Liver (tissue), 9 donors: ENCODE results near the gene ANKFY1. TPM values are rescaled to one million over a fixed set of nuclear protein-coding genes. Genes with fewer than 3 reads are reported as not detected.

ENCODE experiments used
- DNase-seq: peaks from one replicate; pipeline ENCODE4 v3.0.0-alpha.2; 2017; ENCODE audit warnings: low spot score
- H3K27ac ChIP-seq, 2 donors: one replicate each; pipeline ENCODE4 v1.7.0; 2013; ENCODE audit warnings: inconsistent platforms in 2 of 2, low read length in 2 of 2, control low read depth in 1 of 2, low read depth in 1 of 2, mild to moderate bottlenecking in 1 of 2
- H3K27me3 ChIP-seq, 4 donors: one replicate each; pipeline versions ENCODE4 v1.6.1 to v1.7.0; 2013; ENCODE audit warnings: low read length in 3 of 4, inconsistent platforms in 1 of 4, mild to moderate bottlenecking in 1 of 4, moderate library complexity in 1 of 4; ENCODE audit not compliant: control insufficient read depth in 4 of 4, insufficient read depth in 4 of 4
- H3K36me3 ChIP-seq, 4 donors: one replicate each; pipeline versions ENCODE4 v1.6.1 to v1.7.0; 2013; ENCODE audit warnings: low read length in 3 of 4, mild to moderate bottlenecking in 3 of 4, low read depth in 1 of 4, moderate library complexity in 1 of 4; ENCODE audit not compliant: control insufficient read depth in 4 of 4, insufficient read depth in 3 of 4
- H3K4me1 ChIP-seq, 4 donors: one replicate each; pipeline versions ENCODE4 v1.6.1 to v1.7.0; 2013; ENCODE audit warnings: low read length in 3 of 4, mild to moderate bottlenecking in 3 of 4, moderate library complexity in 1 of 4; ENCODE audit not compliant: control insufficient read depth in 4 of 4, insufficient read depth in 4 of 4
- H3K4me3 ChIP-seq, 3 donors: one replicate each; pipeline versions ENCODE4 v1.6.1 to v1.7.0; 2013; ENCODE audit warnings: low read length in 3 of 3, control low read depth in 1 of 3, low read depth in 1 of 3, mild to moderate bottlenecking in 1 of 3
- H3K9ac ChIP-seq, 2 donors: one replicate each; pipeline ENCODE4 v1.7.0; 2013; ENCODE audit warnings: low read length in 2 of 2, mild to moderate bottlenecking in 2 of 2, moderate library complexity in 2 of 2, control low read depth in 1 of 2, low read depth in 1 of 2
- H3K9me3 ChIP-seq, 4 donors: one replicate each; pipeline versions ENCODE4 v1.6.1 to v1.7.0; 2013; ENCODE audit warnings: low read length in 3 of 4; ENCODE audit not compliant: control insufficient read depth in 4 of 4
- FOXA1 ChIP-seq: IDR thresholded peaks from 2 replicates; pipeline ENCODE4 v1.6.1; 2016; ENCODE audit warnings: antibody characterized with exemption
- FOXA2 ChIP-seq: IDR thresholded peaks from 2 replicates; pipeline ENCODE4 v1.6.1; 2016; ENCODE audit warnings: antibody characterized with exemption
- GABPA ChIP-seq, 2 donors: IDR thresholded peaks in 1 of 2; conservative IDR thresholded peaks in 1 of 2; 2 replicates each; pipeline ENCODE4 v1.6.1; 2016; ENCODE audit warnings: antibody characterized with exemption in 2 of 2, mild to moderate bottlenecking in 1 of 2, moderate library complexity in 1 of 2
- HNF4A ChIP-seq, 2 donors: conservative IDR thresholded peaks; 2 replicates each; pipeline ENCODE4 v1.6.1; 2016; ENCODE audit warnings: antibody characterized with exemption in 2 of 2, mild to moderate bottlenecking in 2 of 2
- HNF4G ChIP-seq: IDR thresholded peaks from 2 replicates; pipeline ENCODE4 v1.6.1; 2016; ENCODE audit warnings: antibody characterized with exemption
- JUND ChIP-seq, 2 donors: IDR thresholded peaks; 2 replicates each; pipeline ENCODE4 v1.6.1; 2016; ENCODE audit warnings: antibody characterized with exemption in 2 of 2
- NR2F2 ChIP-seq: IDR thresholded peaks from 2 replicates; pipeline ENCODE4 v1.6.1; 2016; ENCODE audit warnings: antibody characterized with exemption
- RAD21 ChIP-seq, 2 donors: IDR thresholded peaks; 2 replicates each; pipeline ENCODE4 v1.6.1; 2016; ENCODE audit warnings: antibody characterized with exemption in 2 of 2, mild to moderate bottlenecking in 2 of 2
- RXRA ChIP-seq, 2 donors: IDR thresholded peaks; 2 replicates each; pipeline ENCODE4 v1.6.1; 2017 to 2018; ENCODE audit warnings: antibody characterized with exemption in 2 of 2, mild to moderate bottlenecking in 1 of 2
- SP1 ChIP-seq: IDR thresholded peaks from 2 replicates; pipeline ENCODE4 v1.6.1; 2018; ENCODE audit warnings: antibody characterized with exemption, mild to moderate bottlenecking
- TAF1 ChIP-seq: conservative IDR thresholded peaks from 2 replicates; pipeline ENCODE4 v1.6.1; 2016; ENCODE audit warnings: antibody characterized with exemption, mild to moderate bottlenecking
- YY1 ChIP-seq: IDR thresholded peaks from 2 replicates; pipeline ENCODE4 v1.6.1; 2016; ENCODE audit warnings: antibody characterized with exemption, mild to moderate bottlenecking
- WGBS: extraction: QIAGEN DNeasy Blood & Tissue Kit; methylation state at CpG from one replicate; pipeline ENCODE4 v1.1.7; 2013; 5-methylcytosine and 5-hydroxymethylcytosine counted together
- polyA plus RNA-seq, 2 donors: library from polyadenylated mRNA; stranded (reverse) in 1 of 2; unstranded in 1 of 2; fragments of 200-250 nt in 1 of 2; fragments of >200 nt in 1 of 2; fragmentation: Nextera tagmentation in 1 of 2; extraction: Ambion mirVana in 1 of 2; gene quantifications; one replicate each; pipeline versions ENCODE4 v1.2.1 to v1.2.3, GENCODE V29; 2013 to 2015
- total RNA-seq, 2 donors: library from RNA; depleted of rRNA; stranded (reverse); fragments of >200 nt; gene quantifications; one replicate each; pipeline ENCODE4 v1.2.3, GENCODE V29; 2014
- TF ChIP-seq, protein P1 (sequence below): IDR thresholded peaks from 2 replicates; pipeline ENCODE4 v1.6.1; 2016; ENCODE audit warnings: antibody characterized with exemption
- TF ChIP-seq, protein P2 (sequence below): fragments of 150-350 bp; IDR thresholded peaks from 2 replicates; pipeline ENCODE4 v1.5.1; 2017; ENCODE audit warnings: improper control_type of control experiment, low read depth, low read length; ENCODE audit not compliant: missing input control
- TF ChIP-seq, protein P3 (sequence below): IDR thresholded peaks from 2 replicates; pipeline ENCODE4 v1.6.1; 2016; ENCODE audit warnings: antibody characterized with exemption, mild to moderate bottlenecking
- donor health status: healthy.
- donor health status: healthy.
- donor health status: healthy.
- donor health status: healthy.
- donor health status: healthy.

Gene ANKFY1
- total and polyA plus RNA-seq, 4 donors, result 6.8 to 38.6 (median 21.9) TPM

- TF ChIP-seq GABPA (IDR thresholded peaks at IDR 0.05 in 1 of 2, conservative IDR thresholded peaks at IDR 0.05 in 1 of 2), result no peak
- TF ChIP-seq RAD21 (IDR thresholded peaks at IDR 0.05), result no peak
- no peak for TF ChIP-seq HNF4G
- TF ChIP-seq HNF4A (conservative IDR thresholded peaks at IDR 0.05), result no peak
- no peak for TF ChIP-seq FOXA2
- TF ChIP-seq, protein P1, sequence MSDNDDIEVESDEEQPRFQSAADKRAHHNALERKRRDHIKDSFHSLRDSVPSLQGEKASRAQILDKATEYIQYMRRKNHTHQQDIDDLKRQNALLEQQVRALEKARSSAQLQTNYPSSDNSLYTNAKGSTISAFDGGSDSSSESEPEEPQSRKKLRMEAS, result no peak
- no peak for TF ChIP-seq SP1
- no peak overlapping the region for H3K4me3 ChIP-seq
- no peak for DNase-seq
- H3K9me3 ChIP-seq, result no peaks in the 10 kb centered on the region
- WGBS, result 91% methylated on average over 4 of the region's 4 CpGs
- no peaks in the 10 kb centered on the region for H3K4me1 ChIP-seq
- H3K27me3 ChIP-seq, result no peaks in the 10 kb centered on the region
- H3K9ac ChIP-seq, result no peak overlapping the region
- H3K27ac ChIP-seq, result no peak overlapping the region
- peaks cover 0 to 13% (median 4%) of the 10 kb centered on the region in 4 donors for H3K36me3 ChIP-seq
These were observed 9.2 kb upstream of the ANKFY1 start for GRCh38 chr17:4272972-4273368.

DNA sequence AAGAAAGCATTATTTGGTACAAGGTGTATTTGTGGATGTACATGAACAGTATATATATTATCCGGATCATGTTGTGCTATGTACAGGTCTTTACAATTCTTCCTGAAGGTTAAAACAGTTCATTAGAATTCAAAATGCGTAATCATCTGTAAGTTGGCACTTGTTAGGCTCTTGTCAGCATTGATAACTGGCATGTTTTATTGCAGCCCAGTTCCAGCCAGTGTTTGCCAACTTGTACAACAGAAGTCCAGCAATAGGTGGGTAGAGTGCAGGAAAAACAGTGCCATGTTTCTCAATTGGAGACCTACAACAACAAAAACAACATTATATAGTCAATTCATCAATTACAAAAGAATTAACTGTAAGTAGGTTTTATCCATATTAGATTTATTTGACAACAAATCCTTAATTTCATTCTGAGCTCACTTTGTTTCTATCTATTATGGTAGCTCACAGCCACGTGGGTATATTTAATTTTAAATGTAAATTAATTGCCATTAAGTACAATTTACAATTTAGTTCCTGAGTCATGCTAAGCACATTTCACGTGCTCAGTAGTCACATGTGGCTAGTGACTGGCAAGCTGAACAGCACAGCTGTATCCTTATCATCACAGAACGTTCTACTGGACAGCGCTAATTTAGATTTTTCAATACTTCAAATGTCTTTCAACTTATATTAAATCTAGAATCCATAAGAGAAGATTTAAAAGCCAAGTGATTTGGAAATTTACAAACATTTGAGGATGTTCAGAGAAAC, 8.6 kb upstream of the ANKFY1 start:
- no peak for TF ChIP-seq GABPA (IDR thresholded peaks at IDR 0.05 in 1 of 2, conservative IDR thresholded peaks at IDR 0.05 in 1 of 2)
- TF ChIP-seq NR2F2, result no peak
- TF ChIP-seq, protein P1, result no peak
- TF ChIP-seq YY1, result no peak
- no peak for TF ChIP-seq TAF1
- TF ChIP-seq, protein P2, sequence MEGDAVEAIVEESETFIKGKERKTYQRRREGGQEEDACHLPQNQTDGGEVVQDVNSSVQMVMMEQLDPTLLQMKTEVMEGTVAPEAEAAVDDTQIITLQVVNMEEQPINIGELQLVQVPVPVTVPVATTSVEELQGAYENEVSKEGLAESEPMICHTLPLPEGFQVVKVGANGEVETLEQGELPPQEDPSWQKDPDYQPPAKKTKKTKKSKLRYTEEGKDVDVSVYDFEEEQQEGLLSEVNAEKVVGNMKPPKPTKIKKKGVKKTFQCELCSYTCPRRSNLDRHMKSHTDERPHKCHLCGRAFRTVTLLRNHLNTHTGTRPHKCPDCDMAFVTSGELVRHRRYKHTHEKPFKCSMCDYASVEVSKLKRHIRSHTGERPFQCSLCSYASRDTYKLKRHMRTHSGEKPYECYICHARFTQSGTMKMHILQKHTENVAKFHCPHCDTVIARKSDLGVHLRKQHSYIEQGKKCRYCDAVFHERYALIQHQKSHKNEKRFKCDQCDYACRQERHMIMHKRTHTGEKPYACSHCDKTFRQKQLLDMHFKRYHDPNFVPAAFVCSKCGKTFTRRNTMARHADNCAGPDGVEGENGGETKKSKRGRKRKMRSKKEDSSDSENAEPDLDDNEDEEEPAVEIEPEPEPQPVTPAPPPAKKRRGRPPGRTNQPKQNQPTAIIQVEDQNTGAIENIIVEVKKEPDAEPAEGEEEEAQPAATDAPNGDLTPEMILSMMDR, result no peak
- no peak for TF ChIP-seq JUND (IDR thresholded peaks at IDR 0.05)
- DNase-seq, result no peak
- H3K36me3 ChIP-seq, result peaks cover 0 to 13% (median 4%) of the 10 kb centered on the region in 4 donors
- no peaks in the 10 kb centered on the region for H3K4me1 ChIP-seq
- H3K27ac ChIP-seq, result no peak overlapping the region
- H3K9me3 ChIP-seq, result no peaks in the 10 kb centered on the region
- no peak overlapping the region for H3K4me3 ChIP-seq
- no peak overlapping the region for H3K9ac ChIP-seq
- H3K27me3 ChIP-seq, result no peaks in the 10 kb centered on the region
- 92% methylated on average over 6 of the region's 6 CpGs for WGBS

GRCh38 chr17:4270736-4271135, 7.0 kb upstream of the ANKFY1 start:
- no peak overlapping the region for H3K4me3 ChIP-seq
- no peaks in the 10 kb centered on the region for H3K27me3 ChIP-seq

More at GRCh38 chr17:4270736-4271135, 7.0 kb upstream of the ANKFY1 start:
- no peak overlapping the region for H3K27ac ChIP-seq
- TF ChIP-seq JUND (IDR thresholded peaks at IDR 0.05), result no peak
- TF ChIP-seq, protein P3, sequence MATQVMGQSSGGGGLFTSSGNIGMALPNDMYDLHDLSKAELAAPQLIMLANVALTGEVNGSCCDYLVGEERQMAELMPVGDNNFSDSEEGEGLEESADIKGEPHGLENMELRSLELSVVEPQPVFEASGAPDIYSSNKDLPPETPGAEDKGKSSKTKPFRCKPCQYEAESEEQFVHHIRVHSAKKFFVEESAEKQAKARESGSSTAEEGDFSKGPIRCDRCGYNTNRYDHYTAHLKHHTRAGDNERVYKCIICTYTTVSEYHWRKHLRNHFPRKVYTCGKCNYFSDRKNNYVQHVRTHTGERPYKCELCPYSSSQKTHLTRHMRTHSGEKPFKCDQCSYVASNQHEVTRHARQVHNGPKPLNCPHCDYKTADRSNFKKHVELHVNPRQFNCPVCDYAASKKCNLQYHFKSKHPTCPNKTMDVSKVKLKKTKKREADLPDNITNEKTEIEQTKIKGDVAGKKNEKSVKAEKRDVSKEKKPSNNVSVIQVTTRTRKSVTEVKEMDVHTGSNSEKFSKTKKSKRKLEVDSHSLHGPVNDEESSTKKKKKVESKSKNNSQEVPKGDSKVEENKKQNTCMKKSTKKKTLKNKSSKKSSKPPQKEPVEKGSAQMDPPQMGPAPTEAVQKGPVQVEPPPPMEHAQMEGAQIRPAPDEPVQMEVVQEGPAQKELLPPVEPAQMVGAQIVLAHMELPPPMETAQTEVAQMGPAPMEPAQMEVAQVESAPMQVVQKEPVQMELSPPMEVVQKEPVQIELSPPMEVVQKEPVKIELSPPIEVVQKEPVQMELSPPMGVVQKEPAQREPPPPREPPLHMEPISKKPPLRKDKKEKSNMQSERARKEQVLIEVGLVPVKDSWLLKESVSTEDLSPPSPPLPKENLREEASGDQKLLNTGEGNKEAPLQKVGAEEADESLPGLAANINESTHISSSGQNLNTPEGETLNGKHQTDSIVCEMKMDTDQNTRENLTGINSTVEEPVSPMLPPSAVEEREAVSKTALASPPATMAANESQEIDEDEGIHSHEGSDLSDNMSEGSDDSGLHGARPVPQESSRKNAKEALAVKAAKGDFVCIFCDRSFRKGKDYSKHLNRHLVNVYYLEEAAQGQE, result no peak
- TF ChIP-seq RAD21 (IDR thresholded peaks at IDR 0.05), result no peak
- no peak for TF ChIP-seq SP1
- no peak for TF ChIP-seq FOXA2
- TF ChIP-seq RXRA (IDR thresholded peaks at IDR 0.05), result no peak
- no peak for TF ChIP-seq NR2F2
- TF ChIP-seq FOXA1, result no peak
- TF ChIP-seq, protein P1, result no peak
- TF ChIP-seq TAF1, result no peak
- TF ChIP-seq, protein P2, result no peak
- no peaks in the 10 kb centered on the region for H3K9me3 ChIP-seq
- H3K9ac ChIP-seq, result no peak overlapping the region
- H3K4me1 ChIP-seq, result no peaks in the 10 kb centered on the region
- DNase-seq, result no peak
- 67% methylated on average over 3 of the region's 3 CpGs for whole genome bisulfite sequencing
- peaks cover 0 to 13% (median 3%) of the 10 kb centered on the region in 4 donors for H3K36me3 ChIP-seq
